Thyroid gland (tissue), 4 donors: ENCODE data around the gene NFIA.

ENCODE experiments used
- CTCF ChIP-seq, 6 experiments: fragments of 200-600 bp in 3 of 6; fragments of 450-650 bp in 3 of 6; sonication (generic) in 3 of 6; IDR thresholded peaks; one replicate each; pipeline ENCODE4 v1.5.1; 2016 to 2019; ENCODE audit warnings: antibody characterized with exemption in 6 of 6, mild to moderate bottlenecking in 2 of 6, inconsistent platforms in 1 of 6, moderate library complexity in 1 of 6
- POLR2A ChIP-seq, 2 donors: fragments of 450-650 bp; IDR thresholded peaks; one replicate each; pipeline ENCODE4 v1.6.1; 2017; ENCODE audit warnings: antibody characterized with exemption in 2 of 2, mild to moderate bottlenecking in 2 of 2, moderate library complexity in 1 of 2

DNA sequence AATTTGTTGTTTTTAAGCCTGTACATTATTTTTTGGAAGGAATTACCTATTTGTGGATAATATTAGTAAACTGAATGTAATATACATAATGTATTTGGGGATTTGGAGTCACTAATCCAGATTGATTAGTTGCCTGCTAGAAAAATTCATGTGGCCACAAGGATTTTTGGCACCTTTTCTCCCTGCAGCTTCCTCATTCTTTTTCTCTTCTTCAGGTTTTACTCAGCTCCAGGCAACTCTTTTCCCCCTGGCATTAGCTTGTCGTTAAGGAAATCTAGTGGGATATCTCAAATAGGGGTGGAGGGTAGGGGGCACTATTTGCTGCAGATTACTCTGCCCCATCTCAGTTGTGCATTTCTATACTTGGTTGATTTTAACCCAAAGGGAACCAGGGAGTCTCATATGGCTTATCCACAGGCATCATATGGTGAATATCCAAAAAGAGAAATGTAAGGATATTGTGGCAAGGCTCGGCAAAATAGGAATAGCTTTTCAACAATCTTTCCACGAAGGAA lies 203.1 kb downstream of the NFIA start:
- TF ChIP-seq POLR2A (IDR thresholded peaks at IDR 0.05) (no peak), CTCF (IDR thresholded peaks at IDR 0.05) (no peak)
